GM23248 (cell line): ENCODE results near the gene DCAF6.

Experiments
- EZH2 ChIP-seq: fragments of 200-600 bp; sonication (generic); IDR thresholded peaks from 2 replicates; pipeline ENCODE4 v1.6.1; 2018; ENCODE audit warnings: antibody characterized with exemption, mild to moderate bottlenecking; ENCODE audit not compliant: insufficient read depth, poor library complexity, severe bottlenecking
- EZH2phosphoT487 ChIP-seq: fragments of 200-600 bp; sonication (generic); IDR thresholded peaks from 2 replicates; pipeline ENCODE4 v1.6.1; 2018; ENCODE audit warnings: antibody characterized with exemption, moderate library complexity, mild to moderate bottlenecking, low read depth; ENCODE audit not compliant: insufficient read depth

GRCh38 chr1:167934426-167935215 is 1.9 kb upstream of the DCAF6 start:
- TF ChIP-seq EZH2 (no peak), EZH2phosphoT487 (no peak)
